Kasumi-1 (cell line): Measurements from ENCODE around the gene ATP4B.
"Not testable (repeated sequence)": the region's sequence is repeated elsewhere in the genome, so short reads cannot be mapped to it uniquely, and the experiment has no call there.

Experiments
- DNase-seq, 2 experiments: peaks; one replicate each; lab custom pipeline; 2025; lab: John Stamatoyannopoulos, UW

ATP4B gene

GRCh38 chr13:113624235-113624587, 33.8 kb downstream of the ATP4B start:
- DNase-seq: no peak

- DNase-seq: no peak
Measured at GRCh38 chr13:113623491-113624234, 34.3 kb downstream of the ATP4B start.

- DNase-seq: no peak
Measured at GRCh38 chr13:113622791-113623490, 35.1 kb downstream of the ATP4B start.

GRCh38 chr13:113621986-113622550, 35.9 kb downstream of the ATP4B start:
- DNase-seq: not testable (repeated sequence)

- not testable (repeated sequence) for DNase-seq
Measured at GRCh38 chr13:113621498-113621897, 36.5 kb downstream of the ATP4B start.

- no peak for DNase-seq
Measured at GRCh38 chr13:113621046-113621445, 37.0 kb downstream of the ATP4B start.

GRCh38 chr13:113620036-113620796, 37.8 kb downstream of the ATP4B start:
- DNase-seq: no peak

- DNase-seq: no peak
Measured at GRCh38 chr13:113618455-113618854, 39.5 kb downstream of the ATP4B start.

GRCh38 chr13:113617961-113618360, 40.0 kb downstream of the ATP4B start:
- no peak for DNase-seq

- peak; percentile 38 to 42 for DNase-seq
Measured at GRCh38 chr13:113616991-113617749, 40.8 kb downstream of the ATP4B start.

GRCh38 chr13:113616281-113616906, 41.6 kb downstream of the ATP4B start:
- DNase-seq: peak; percentile 55 to 60

GRCh38 chr13:113613789-113614379, 44.1 kb downstream of the ATP4B start:
- DNase-seq: no peak

- DNase-seq: no peak
Measured at GRCh38 chr13:113612607-113613006, 45.4 kb downstream of the ATP4B start.

- no peak for DNase-seq
Measured at GRCh38 chr13:113611996-113612395, 46.0 kb downstream of the ATP4B start.

- DNase-seq: no peak
Measured at GRCh38 chr13:113610266-113610665, 47.7 kb downstream of the ATP4B start.

- no peak for DNase-seq
Measured at GRCh38 chr13:113609616-113610015, 48.4 kb downstream of the ATP4B start.

GRCh38 chr13:113608967-113609533, 48.9 kb downstream of the ATP4B start:
- DNase-seq: no peak

GRCh38 chr13:113607889-113608635, 49.9 kb downstream of the ATP4B start:
- DNase-seq: no peak

GRCh38 chr13:113607056-113607888, 50.7 kb downstream of the ATP4B start:
- DNase-seq: no peak
